Psoas muscle (tissue), 8 donors: ENCODE data around the gene FLNA. TPM values are rescaled to one million over a fixed set of nuclear protein-coding genes. Genes with fewer than 3 reads are reported as not detected.
A peak's percentile ranks its signal among the peaks of the same experiment; 100 is the strongest.

ENCODE experiments used
- ATAC-seq, 4 donors: fragments of 200-7000 bp; cut with Tn5 transposase; one replicate each; pipeline ENCODE4 v1.9.1; 2020; ENCODE audit warnings: moderate library complexity in 3 of 4, mild to moderate bottlenecking in 2 of 4
- DNase-seq, 2 donors: peaks; one replicate each; pipeline ENCODE4 v3.0.0-alpha.2; 2020
- H3K27ac ChIP-seq: fragments of 200-600 bp; one replicate; pipeline ENCODE4 v1.8.0; 2022
- H3K27me3 ChIP-seq, 3 donors: fragments of 200-600 bp in 1 of 3; one replicate each; pipeline versions ENCODE4 v1.6.1 to v1.8.0; 2013 to 2022; ENCODE audit warnings: low read length in 2 of 3, mild to moderate bottlenecking in 2 of 3, moderate library complexity in 1 of 3; ENCODE audit not compliant: insufficient read depth in 3 of 3
- H3K36me3 ChIP-seq, 2 donors: fragments of 200-600 bp in 1 of 2; one replicate each; pipeline versions ENCODE4 v1.6.1 to v1.8.0; 2013 to 2022; ENCODE audit warnings: low read depth in 1 of 2, mild to moderate bottlenecking in 1 of 2, moderate library complexity in 1 of 2; ENCODE audit not compliant: insufficient read depth in 1 of 2
- H3K4me1 ChIP-seq: fragments of 200-600 bp; one replicate; pipeline ENCODE4 v1.8.0; 2022
- H3K4me3 ChIP-seq: fragments of 200-600 bp; one replicate; pipeline ENCODE4 v1.8.0; 2022; ENCODE audit warnings: mild to moderate bottlenecking
- H3K9me3 ChIP-seq: fragments of 200-600 bp; one replicate; pipeline ENCODE4 v1.8.0; 2022
- CTCF ChIP-seq: fragments of 200-600 bp; IDR thresholded peaks from one replicate; pipeline ENCODE4 v1.8.0; 2022; ENCODE audit warnings: antibody characterized with exemption
- WGBS, 3 donors: extraction: QIAGEN DNeasy Blood & Tissue Kit; methylation state at CpG; one replicate each; pipeline versions ENCODE4 v1.1.6 to v1.1.7; 2013; 5-methylcytosine and 5-hydroxymethylcytosine counted together
- intact Hi-C, 2 donors: fragments of 100-400 bp; cut with DNase I; formaldehyde crosslinking; loops; one replicate each; pipeline versions ENCODE4 v1.11.0 to v1.14.2; 2022
- polyA plus RNA-seq, 3 donors: library from polyadenylated mRNA; stranded (reverse); fragments of 200-250 nt; gene quantifications; one replicate each; pipeline ENCODE4 v1.2.3, GENCODE V29; 2013
- total RNA-seq, 4 donors: library from RNA; stranded (reverse); fragmentation: NEBNext Ultra II Directional in 2 of 4; extraction: Animal tissue kit (Norgen Biotek cat#: 25700) in 2 of 4; gene quantifications; one replicate each; pipeline versions ENCODE4 v1.2.1 to v1.2.4, GENCODE V29; 2021 to 2023
- donor health status: healthy with polysubstance abuse.
- donor health status: DM: no; HTN: no; CAD: no; lungs with moderate emphysema.
- donor health status: Bipolar disorder and iron deficiency.
- donor health status: healthy.
- donor health status: DM: yes; HTN: yes; CAD: no.
- donor health status: DM: no; HTN: no; CAD: no.
- donor health status: DM: no; HTN: no; CAD: no.
- donor health status: DM: yes; HTN: yes; CAD: no.

FLNA gene
- total and polyA plus RNA-seq, 7 donors, result 45.7 to 106 (median 67.4) TPM

- peaks cover 3% of the 10 kb centered on the region for H3K4me1 ChIP-seq
- H3K27ac ChIP-seq, result peak overlapping the region; percentile 16
- 83 to 97% (median 88%) methylated on average over 8 of the region's 8 CpGs for WGBS, 3 donors
- DNase-seq, result no peak
- intact Hi-C loops, result loop anchor here in 1 of 2 donors (5.0 kb wide), 1 partner anchor 113 kb away; no protein-coding TSS in a partner anchor
- H3K9me3 ChIP-seq, result no peaks in the 10 kb centered on the region
- H3K4me3 ChIP-seq, result no peak overlapping the region
- no peak for TF ChIP-seq CTCF
- H3K36me3 ChIP-seq, result peaks cover 0 to 9% of the 10 kb centered on the region in 2 donors
- no peak for ATAC-seq
- peaks cover 0 to 9% (median 0%) of the 10 kb centered on the region in 3 donors for H3K27me3 ChIP-seq
These were observed 44.8 kb upstream of the FLNA start for GRCh38 chrX:154419189-154419588.

GRCh38 chrX:154417157-154417556 lies 42.7 kb upstream of the FLNA start:
- 38 to 59% (median 49%) methylated on average over 7 of the region's 7 CpGs for WGBS, 3 donors
- intact Hi-C loops, result loop anchor here in 1 of 2 donors (5.0 kb wide), 1 partner anchor 115 kb away; no protein-coding TSS in a partner anchor
- Histone ChIP-seq H3K27me3 (peaks cover 0 to 9% (median 0%) of the 10 kb centered on the region in 3 donors), H3K9me3 (no peaks in the 10 kb centered on the region), H3K4me1 (peaks cover 3% of the 10 kb centered on the region), H3K27ac (no peak overlapping the region), H3K4me3 (no peak overlapping the region), H3K36me3 (peaks cover 0 to 16% of the 10 kb centered on the region in 2 donors)
- TF ChIP-seq CTCF, result no peak
- peak in 1 of 4 donors; percentile 32 for ATAC-seq
- no peak for DNase-seq

GRCh38 chrX:154413142-154413541 lies 38.7 kb upstream of the FLNA start:
- Histone ChIP-seq H3K27ac (no peak overlapping the region), H3K27me3 (no peaks in the 10 kb centered on the region), H3K36me3 (peaks cover 0 to 9% of the 10 kb centered on the region in 2 donors), H3K4me3 (no peak overlapping the region), H3K9me3 (no peaks in the 10 kb centered on the region), H3K4me1 (no peaks in the 10 kb centered on the region)
- ATAC-seq, result no peak
- 71 to 100% (median 75%) methylated on average over 2 to 8 of the region's 8 CpGs for WGBS, 3 donors
- DNase-seq, result no peak
- intact Hi-C loops, result no loop called here
- TF ChIP-seq CTCF, result no peak

GRCh38 chrX:154412468-154412867 lies 38.0 kb upstream of the FLNA start:
- no peak for TF ChIP-seq CTCF
- intact Hi-C loops, result no loop called here
- peak overlapping the region; percentile 84 for H3K4me3 ChIP-seq
- ATAC-seq (no peak), DNase-seq (peak in 1 of 2 donors; percentile 69)
- H3K36me3 ChIP-seq, result peaks cover 0 to 7% of the 10 kb centered on the region in 2 donors
- H3K27me3 ChIP-seq, result no peaks in the 10 kb centered on the region
- H3K9me3 ChIP-seq, result no peaks in the 10 kb centered on the region
- no peaks in the 10 kb centered on the region for H3K4me1 ChIP-seq
- 30 to 56% (median 40%) methylated on average over 2 to 4 of the region's 4 CpGs for WGBS, 3 donors
- peak overlapping the region; percentile 94 for H3K27ac ChIP-seq

- Histone ChIP-seq H3K27me3 (no peaks in the 10 kb centered on the region), H3K4me3 (peak overlapping the region; percentile 84), H3K36me3 (peaks cover 0 to 7% of the 10 kb centered on the region in 2 donors), H3K9me3 (no peaks in the 10 kb centered on the region), H3K27ac (peak overlapping the region; percentile 94), H3K4me1 (no peaks in the 10 kb centered on the region)
- 0 to 37% (median 8%) methylated on average over 11 to 29 of the region's 29 CpGs for WGBS, 3 donors
- TF ChIP-seq CTCF, result no peak
- intact Hi-C loops, result no loop called here
- peak; percentile 70 to 82 for DNase-seq
- peak; percentile 46 to 70 (median 62) for ATAC-seq
These were observed 37.5 kb upstream of the FLNA start for GRCh38 chrX:154411981-154412340.
